Liver (tissue), 9 donors: Measurements from ENCODE around the gene SMG6. TPM values are rescaled to one million over a fixed set of nuclear protein-coding genes. Genes with fewer than 3 reads are reported as not detected.

Experiments
- DNase-seq: peaks from one replicate; pipeline ENCODE4 v3.0.0-alpha.2; 2017; ENCODE audit warnings: low spot score
- H3K27ac ChIP-seq, 2 donors: one replicate each; pipeline ENCODE4 v1.7.0; 2013; ENCODE audit warnings: inconsistent platforms in 2 of 2, low read length in 2 of 2, control low read depth in 1 of 2, low read depth in 1 of 2, mild to moderate bottlenecking in 1 of 2
- H3K27me3 ChIP-seq, 4 donors: one replicate each; pipeline versions ENCODE4 v1.6.1 to v1.7.0; 2013; ENCODE audit warnings: low read length in 3 of 4, inconsistent platforms in 1 of 4, mild to moderate bottlenecking in 1 of 4, moderate library complexity in 1 of 4; ENCODE audit not compliant: control insufficient read depth in 4 of 4, insufficient read depth in 4 of 4
- H3K36me3 ChIP-seq, 4 donors: one replicate each; pipeline versions ENCODE4 v1.6.1 to v1.7.0; 2013; ENCODE audit warnings: low read length in 3 of 4, mild to moderate bottlenecking in 3 of 4, low read depth in 1 of 4, moderate library complexity in 1 of 4; ENCODE audit not compliant: control insufficient read depth in 4 of 4, insufficient read depth in 3 of 4
- H3K4me1 ChIP-seq, 4 donors: one replicate each; pipeline versions ENCODE4 v1.6.1 to v1.7.0; 2013; ENCODE audit warnings: low read length in 3 of 4, mild to moderate bottlenecking in 3 of 4, moderate library complexity in 1 of 4; ENCODE audit not compliant: control insufficient read depth in 4 of 4, insufficient read depth in 4 of 4
- H3K4me3 ChIP-seq, 3 donors: one replicate each; pipeline versions ENCODE4 v1.6.1 to v1.7.0; 2013; ENCODE audit warnings: low read length in 3 of 3, control low read depth in 1 of 3, low read depth in 1 of 3, mild to moderate bottlenecking in 1 of 3
- H3K9ac ChIP-seq, 2 donors: one replicate each; pipeline ENCODE4 v1.7.0; 2013; ENCODE audit warnings: low read length in 2 of 2, mild to moderate bottlenecking in 2 of 2, moderate library complexity in 2 of 2, control low read depth in 1 of 2, low read depth in 1 of 2
- H3K9me3 ChIP-seq, 4 donors: one replicate each; pipeline versions ENCODE4 v1.6.1 to v1.7.0; 2013; ENCODE audit warnings: low read length in 3 of 4; ENCODE audit not compliant: control insufficient read depth in 4 of 4
- ATF3 ChIP-seq: IDR thresholded peaks from 2 replicates; pipeline ENCODE4 v1.6.1; 2016; ENCODE audit warnings: antibody characterized with exemption
- CTCF ChIP-seq: fragments of 150-350 bp; IDR thresholded peaks from 2 replicates; pipeline ENCODE4 v1.5.1; 2017; ENCODE audit warnings: improper control_type of control experiment, low read depth, low read length; ENCODE audit not compliant: missing input control
- EGR1 ChIP-seq, 2 donors: IDR thresholded peaks; 2 replicates each; pipeline ENCODE4 v1.6.1; 2016 to 2018; ENCODE audit warnings: antibody characterized with exemption in 2 of 2, low read depth in 2 of 2
- FOXA1 ChIP-seq: IDR thresholded peaks from 2 replicates; pipeline ENCODE4 v1.6.1; 2016; ENCODE audit warnings: antibody characterized with exemption
- FOXA2 ChIP-seq: IDR thresholded peaks from 2 replicates; pipeline ENCODE4 v1.6.1; 2016; ENCODE audit warnings: antibody characterized with exemption
- GABPA ChIP-seq, 2 donors: IDR thresholded peaks in 1 of 2; conservative IDR thresholded peaks in 1 of 2; 2 replicates each; pipeline ENCODE4 v1.6.1; 2016; ENCODE audit warnings: antibody characterized with exemption in 2 of 2, mild to moderate bottlenecking in 1 of 2, moderate library complexity in 1 of 2
- HNF4A ChIP-seq, 2 donors: conservative IDR thresholded peaks; 2 replicates each; pipeline ENCODE4 v1.6.1; 2016; ENCODE audit warnings: antibody characterized with exemption in 2 of 2, mild to moderate bottlenecking in 2 of 2
- HNF4G ChIP-seq: IDR thresholded peaks from 2 replicates; pipeline ENCODE4 v1.6.1; 2016; ENCODE audit warnings: antibody characterized with exemption
- JUND ChIP-seq, 2 donors: IDR thresholded peaks; 2 replicates each; pipeline ENCODE4 v1.6.1; 2016; ENCODE audit warnings: antibody characterized with exemption in 2 of 2
- NR2F2 ChIP-seq: IDR thresholded peaks from 2 replicates; pipeline ENCODE4 v1.6.1; 2016; ENCODE audit warnings: antibody characterized with exemption
- RAD21 ChIP-seq, 2 donors: IDR thresholded peaks; 2 replicates each; pipeline ENCODE4 v1.6.1; 2016; ENCODE audit warnings: antibody characterized with exemption in 2 of 2, mild to moderate bottlenecking in 2 of 2
- REST ChIP-seq: IDR thresholded peaks from 2 replicates; pipeline ENCODE4 v1.6.1; 2016; ENCODE audit warnings: antibody characterized with exemption, mild to moderate bottlenecking
- RXRA ChIP-seq, 2 donors: IDR thresholded peaks; 2 replicates each; pipeline ENCODE4 v1.6.1; 2017 to 2018; ENCODE audit warnings: antibody characterized with exemption in 2 of 2, mild to moderate bottlenecking in 1 of 2
- SP1 ChIP-seq: IDR thresholded peaks from 2 replicates; pipeline ENCODE4 v1.6.1; 2018; ENCODE audit warnings: antibody characterized with exemption, mild to moderate bottlenecking
- TAF1 ChIP-seq: conservative IDR thresholded peaks from 2 replicates; pipeline ENCODE4 v1.6.1; 2016; ENCODE audit warnings: antibody characterized with exemption, mild to moderate bottlenecking
- ZBTB33 ChIP-seq: IDR thresholded peaks from 2 replicates; pipeline ENCODE4 v1.6.1; 2016; ENCODE audit warnings: antibody characterized with exemption
- WGBS: extraction: QIAGEN DNeasy Blood & Tissue Kit; methylation state at CpG from one replicate; pipeline ENCODE4 v1.1.7; 2013; 5-methylcytosine and 5-hydroxymethylcytosine counted together
- polyA plus RNA-seq, 2 donors: library from polyadenylated mRNA; stranded (reverse) in 1 of 2; unstranded in 1 of 2; fragments of 200-250 nt in 1 of 2; fragments of >200 nt in 1 of 2; fragmentation: Nextera tagmentation in 1 of 2; extraction: Ambion mirVana in 1 of 2; gene quantifications; one replicate each; pipeline versions ENCODE4 v1.2.1 to v1.2.3, GENCODE V29; 2013 to 2015
- total RNA-seq, 2 donors: library from RNA; depleted of rRNA; stranded (reverse); fragments of >200 nt; gene quantifications; one replicate each; pipeline ENCODE4 v1.2.3, GENCODE V29; 2014
- TF ChIP-seq, protein P1 (sequence below): IDR thresholded peaks from 2 replicates; pipeline ENCODE4 v1.6.1; 2016; ENCODE audit warnings: antibody characterized with exemption
- donor health status: healthy.
- donor health status: healthy.
- donor health status: healthy.
- donor health status: healthy.
- donor health status: healthy.

Gene SMG6
- total and polyA plus RNA-seq, 4 donors = 4.9 to 12.0 (median 8.2) TPM

GRCh38 chr17:2227025-2227699 is 76.4 kb downstream of the SMG6 start:
- 94% methylated on average over 6 of the region's 6 CpGs for WGBS
- TF ChIP-seq, protein P1, sequence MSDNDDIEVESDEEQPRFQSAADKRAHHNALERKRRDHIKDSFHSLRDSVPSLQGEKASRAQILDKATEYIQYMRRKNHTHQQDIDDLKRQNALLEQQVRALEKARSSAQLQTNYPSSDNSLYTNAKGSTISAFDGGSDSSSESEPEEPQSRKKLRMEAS = no peak
- TF ChIP-seq SP1 (no peak), TAF1 (no peak), HNF4A (conservative IDR thresholded peaks at IDR 0.05) (no peak), ZBTB33 (no peak), NR2F2 (no peak), GABPA (IDR thresholded peaks at IDR 0.05 in 1 of 2, conservative IDR thresholded peaks at IDR 0.05 in 1 of 2) (no peak), REST (no peak), CTCF (no peak), RXRA (IDR thresholded peaks at IDR 0.05) (no peak), RAD21 (IDR thresholded peaks at IDR 0.05) (no peak), EGR1 (IDR thresholded peaks at IDR 0.05; ENCODE audit: low read depth in 2 of 2) (no peak), HNF4G (no peak), JUND (IDR thresholded peaks at IDR 0.05) (no peak), ATF3 (no peak), FOXA2 (no peak), FOXA1 (no peak)
- no peak overlapping the region for H3K27ac ChIP-seq

More at GRCh38 chr17:2227025-2227699, 76.4 kb downstream of the SMG6 start:
- Histone ChIP-seq H3K4me1 (peaks cover 0 to 11% (median 2%) of the 10 kb centered on the region in 4 donors), H3K9ac (no peak overlapping the region), H3K27me3 (no peaks in the 10 kb centered on the region), H3K36me3 (no peaks in the 10 kb centered on the region), H3K4me3 (no peak overlapping the region), H3K9me3 (no peaks in the 10 kb centered on the region)
- no peak for DNase-seq
